GM12873 (cell line): Measurements from ENCODE around the gene SLC25A17.

Source experiments
- TF ChIP-seq, protein P1 (sequence below): IDR thresholded peaks from 2 replicates; pipeline ENCODE4 v1.5.1; 2012; ENCODE audit warnings: low read depth, mild to moderate bottlenecking, moderate library complexity, low read length, control low read depth; ENCODE audit not compliant: insufficient read depth; ENCODE audit errors: missing control alignments

SLC25A17 gene, protein sequence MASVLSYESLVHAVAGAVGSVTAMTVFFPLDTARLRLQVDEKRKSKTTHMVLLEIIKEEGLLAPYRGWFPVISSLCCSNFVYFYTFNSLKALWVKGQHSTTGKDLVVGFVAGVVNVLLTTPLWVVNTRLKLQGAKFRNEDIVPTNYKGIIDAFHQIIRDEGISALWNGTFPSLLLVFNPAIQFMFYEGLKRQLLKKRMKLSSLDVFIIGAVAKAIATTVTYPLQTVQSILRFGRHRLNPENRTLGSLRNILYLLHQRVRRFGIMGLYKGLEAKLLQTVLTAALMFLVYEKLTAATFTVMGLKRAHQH

DNA sequence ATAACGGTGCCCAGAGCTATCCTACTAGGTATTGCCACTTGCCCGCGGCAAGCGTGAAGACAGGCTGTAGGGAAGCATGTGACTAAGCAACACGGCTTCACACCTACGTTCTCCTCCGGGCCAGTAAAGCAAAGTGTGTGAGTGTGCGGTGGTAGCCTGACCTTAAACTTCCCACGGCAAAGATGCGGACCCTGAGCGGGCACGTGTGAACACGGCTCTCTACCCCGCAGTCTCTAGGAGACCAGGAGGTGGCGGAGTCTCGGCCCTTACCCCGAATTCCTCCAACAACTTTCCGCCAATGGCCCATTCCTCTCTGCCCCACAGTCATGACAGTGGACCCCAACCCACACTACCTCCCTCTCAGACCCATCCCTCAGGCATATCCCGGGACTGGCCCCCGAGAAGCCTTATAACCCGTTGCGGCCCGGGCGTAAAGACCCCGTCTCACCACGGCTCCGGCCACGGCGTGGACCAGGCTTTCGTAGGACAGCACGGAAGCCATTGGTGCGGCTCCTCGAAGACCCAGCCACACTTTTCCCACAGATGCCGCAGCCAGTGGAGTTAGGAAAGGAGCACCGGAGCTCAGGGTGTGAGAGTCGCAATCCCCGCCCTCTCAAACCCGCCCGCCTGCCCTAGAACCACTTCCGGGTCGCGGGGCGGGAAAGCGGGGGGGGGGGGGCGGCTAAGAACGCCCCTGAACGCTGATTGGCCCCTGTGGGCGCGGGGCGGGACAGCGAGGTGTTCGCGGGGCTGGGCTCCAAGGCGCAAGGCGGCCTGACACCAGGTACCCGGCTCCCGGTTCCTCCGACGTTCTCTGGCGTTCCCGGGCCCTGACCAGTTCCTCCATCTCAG is at the start of gene SLC25A17:
SLC25A17 (minus strand) TSS at position 600 of the 852 bp plus-strand sequence; CDS start at position 502, 98 bp downstream.
- TF ChIP-seq, protein P1, sequence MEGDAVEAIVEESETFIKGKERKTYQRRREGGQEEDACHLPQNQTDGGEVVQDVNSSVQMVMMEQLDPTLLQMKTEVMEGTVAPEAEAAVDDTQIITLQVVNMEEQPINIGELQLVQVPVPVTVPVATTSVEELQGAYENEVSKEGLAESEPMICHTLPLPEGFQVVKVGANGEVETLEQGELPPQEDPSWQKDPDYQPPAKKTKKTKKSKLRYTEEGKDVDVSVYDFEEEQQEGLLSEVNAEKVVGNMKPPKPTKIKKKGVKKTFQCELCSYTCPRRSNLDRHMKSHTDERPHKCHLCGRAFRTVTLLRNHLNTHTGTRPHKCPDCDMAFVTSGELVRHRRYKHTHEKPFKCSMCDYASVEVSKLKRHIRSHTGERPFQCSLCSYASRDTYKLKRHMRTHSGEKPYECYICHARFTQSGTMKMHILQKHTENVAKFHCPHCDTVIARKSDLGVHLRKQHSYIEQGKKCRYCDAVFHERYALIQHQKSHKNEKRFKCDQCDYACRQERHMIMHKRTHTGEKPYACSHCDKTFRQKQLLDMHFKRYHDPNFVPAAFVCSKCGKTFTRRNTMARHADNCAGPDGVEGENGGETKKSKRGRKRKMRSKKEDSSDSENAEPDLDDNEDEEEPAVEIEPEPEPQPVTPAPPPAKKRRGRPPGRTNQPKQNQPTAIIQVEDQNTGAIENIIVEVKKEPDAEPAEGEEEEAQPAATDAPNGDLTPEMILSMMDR, result peak; percentile 66

DNA sequence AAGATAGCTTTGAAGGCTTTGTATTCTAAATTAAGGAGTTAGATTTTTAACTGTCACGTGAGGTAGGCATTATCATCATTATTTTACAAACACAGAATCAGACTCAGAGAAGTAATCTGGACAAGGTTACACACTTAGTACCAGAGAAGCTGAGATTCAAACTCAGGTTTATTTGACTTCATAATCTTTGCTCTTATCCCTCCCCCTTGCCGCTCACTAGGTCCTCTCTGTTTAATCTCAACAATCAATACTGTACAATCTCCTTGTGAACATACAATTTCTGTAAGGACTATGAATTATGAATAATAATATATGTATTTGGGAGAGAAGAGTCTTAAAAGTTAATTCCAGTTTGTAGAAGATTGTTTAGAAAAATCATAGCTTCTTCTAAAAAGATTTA is 48.0 kb upstream of the SLC25A17 start:
- TF ChIP-seq, protein P1, result no peak

DNA sequence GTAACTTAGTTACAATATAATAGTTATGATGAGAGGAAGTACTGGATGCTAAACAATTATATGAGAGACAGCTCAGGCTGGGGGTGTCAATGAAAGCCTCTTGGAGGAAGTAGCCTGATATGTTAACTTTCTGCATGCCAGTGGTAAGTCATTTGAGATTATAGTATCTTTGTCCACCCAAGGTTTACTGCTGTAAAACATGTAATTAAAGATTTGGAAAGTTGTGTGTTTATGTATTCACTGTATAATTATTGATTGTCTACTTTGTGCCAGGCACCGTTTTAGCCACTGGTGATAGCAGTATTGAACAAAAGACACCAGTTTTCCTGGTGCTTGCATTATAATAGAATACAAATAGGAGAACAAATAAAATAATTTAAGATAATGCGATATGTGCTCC is 43.4 kb upstream of the SLC25A17 start:
- TF ChIP-seq, protein P1, result no peak

DNA sequence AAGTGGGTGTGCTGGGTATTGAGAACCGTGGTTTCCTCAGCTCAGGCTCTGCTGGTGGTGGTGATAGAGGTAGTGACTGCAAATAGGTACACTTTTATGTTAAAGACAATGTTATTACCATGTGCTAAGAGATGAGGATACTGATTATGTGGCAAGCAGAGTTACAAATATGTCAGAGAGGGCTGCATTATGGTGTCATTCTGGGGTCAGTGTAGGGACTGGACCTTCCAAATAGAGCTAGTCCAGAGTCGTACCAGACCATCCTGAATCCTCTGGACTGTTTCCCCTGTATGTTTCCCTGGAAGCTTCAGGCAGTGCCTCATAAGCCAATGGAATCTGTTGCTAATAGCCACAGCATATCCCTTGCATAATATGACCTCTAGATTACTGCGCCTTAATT is 42.9 kb upstream of the SLC25A17 start, which contains the start of gene DNAJB7:
DNAJB7 (minus strand) TSS at position 101 of the 400 bp plus-strand sequence. CDS start 119 bp downstream, outside the sequence.
- TF ChIP-seq, protein P1, result no peak

DNA sequence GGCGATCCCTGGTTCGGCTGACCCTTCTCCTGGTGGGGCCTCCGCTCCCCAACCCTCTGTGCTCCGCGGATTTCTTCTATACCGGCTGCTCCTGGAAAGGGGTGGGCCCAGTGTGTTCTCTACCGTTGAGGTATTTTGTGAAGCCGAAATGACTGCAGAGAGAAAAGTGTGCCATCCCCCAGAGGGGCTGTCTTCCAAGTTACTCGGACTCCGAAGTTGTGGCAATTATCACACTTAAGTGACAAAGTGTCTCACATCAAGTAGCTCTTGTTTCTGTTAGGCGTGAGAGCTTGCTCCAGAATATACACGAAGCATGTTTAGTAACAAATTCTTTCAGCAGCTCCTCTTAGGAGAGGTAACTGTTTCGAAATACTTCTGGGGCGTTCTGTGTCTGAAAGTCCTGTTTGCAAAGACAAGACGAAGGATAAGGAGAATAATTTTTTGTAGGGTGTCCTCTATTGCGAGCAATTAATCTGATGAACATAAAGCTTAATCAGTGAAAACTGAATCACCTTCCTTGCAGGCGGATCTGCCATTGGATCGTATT is 38.2 kb upstream of the SLC25A17 start:
- TF ChIP-seq, protein P1, result no peak

DNA sequence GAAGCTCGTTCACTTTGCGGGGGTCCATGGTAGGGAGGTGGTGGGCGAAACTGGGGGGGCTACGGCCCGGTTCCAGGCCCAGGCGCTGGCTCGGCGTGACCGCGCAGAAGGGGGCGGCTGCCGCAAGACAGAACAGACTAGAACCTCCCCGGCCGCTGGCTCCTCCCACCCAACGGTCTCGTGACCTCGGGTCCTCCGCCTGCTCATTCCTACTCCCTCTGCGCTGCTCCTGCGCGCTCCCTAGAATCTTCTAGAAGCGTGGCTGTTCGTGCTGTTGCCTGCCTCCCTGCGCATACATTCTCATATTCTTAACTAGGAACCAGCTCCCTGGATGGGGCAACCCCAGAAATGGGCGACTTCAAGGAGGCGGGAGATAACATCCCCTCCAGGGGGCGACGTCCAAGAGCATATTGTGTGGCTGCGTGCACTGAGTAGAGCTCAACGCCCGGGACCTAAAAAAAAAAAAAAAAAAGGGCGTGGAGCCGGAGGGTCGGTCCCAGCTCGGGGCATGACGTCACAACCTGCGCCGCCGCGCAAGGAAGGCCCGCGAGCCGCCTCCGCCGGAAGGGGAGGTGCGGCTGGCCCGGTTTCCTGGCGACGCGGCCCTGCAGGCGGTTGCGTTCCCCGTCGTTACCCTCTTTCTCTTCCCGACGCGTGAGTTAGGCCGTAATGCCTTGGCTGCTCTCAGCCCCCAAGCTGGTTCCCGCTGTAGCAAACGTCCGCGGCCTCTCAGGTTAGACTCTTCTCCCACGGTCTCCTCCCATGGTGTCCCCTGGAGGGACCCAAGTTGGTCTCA is 37.6 kb upstream of the SLC25A17 start, which contains the start of the genes ST13 and XPNPEP3:
ST13 (minus strand) TSS at position 127 of the 796 bp plus-strand sequence; CDS start at position 28, 99 bp downstream.
XPNPEP3 (plus strand) TSS at position 636 of the 796 bp plus-strand sequence; CDS start at position 670, 34 bp downstream.
- TF ChIP-seq, protein P1, result peak; percentile 12
